K562 (cell line): ENCODE results near the gene HS2ST1.

Experiments used
- CEBPZ ChIP-seq: fragments of 150-350 bp; IDR thresholded peaks from 2 replicates; pipeline ENCODE4 v1.6.1; 2014; ENCODE audit warnings: low read depth, mild to moderate bottlenecking, low read length, borderline replicate concordance
- EGR1 ChIP-seq: fragments of 450-650 bp; conservative IDR thresholded peaks from 2 replicates; pipeline ENCODE4 v1.6.1; 2017; ENCODE audit warnings: mild to moderate bottlenecking
- EP300 ChIP-seq: IDR thresholded peaks from 2 replicates; pipeline ENCODE4 v1.6.1; 2012; ENCODE audit warnings: low read length, improper control_type of control experiment
- EZH2 ChIP-seq: IDR thresholded peaks from 2 replicates; pipeline ENCODE4 v1.6.1; 2012; ENCODE audit warnings: low read depth, mild to moderate bottlenecking, inconsistent platforms, low read length, borderline replicate concordance
- POLR2B ChIP-seq: fragments of 450-650 bp; IDR thresholded peaks from 2 replicates; pipeline ENCODE4 v1.6.1; 2018; ENCODE audit warnings: low read depth; ENCODE audit not compliant: partially characterized antibody
- ZNF121 ChIP-seq: sonication (generic); formaldehyde crosslinking; conservative IDR thresholded peaks from 2 replicates; pipeline ENCODE4 v1.8.0; 2022; ENCODE audit warnings: missing genetic modification reagents
- ZNF780A ChIP-seq: fragments of 250-450 bp; sonication (Bioruptor Pico); IDR thresholded peaks from 2 replicates; pipeline ENCODE4 v1.5.0; 2021; ENCODE audit warnings: mild to moderate bottlenecking
- TF ChIP-seq, protein P1 (sequence below): fragments of 250-450 bp; sonication (Bioruptor Pico); IDR thresholded peaks from 2 replicates; pipeline ENCODE4 v1.5.0; 2020; ENCODE audit warnings: mild to moderate bottlenecking

DNA sequence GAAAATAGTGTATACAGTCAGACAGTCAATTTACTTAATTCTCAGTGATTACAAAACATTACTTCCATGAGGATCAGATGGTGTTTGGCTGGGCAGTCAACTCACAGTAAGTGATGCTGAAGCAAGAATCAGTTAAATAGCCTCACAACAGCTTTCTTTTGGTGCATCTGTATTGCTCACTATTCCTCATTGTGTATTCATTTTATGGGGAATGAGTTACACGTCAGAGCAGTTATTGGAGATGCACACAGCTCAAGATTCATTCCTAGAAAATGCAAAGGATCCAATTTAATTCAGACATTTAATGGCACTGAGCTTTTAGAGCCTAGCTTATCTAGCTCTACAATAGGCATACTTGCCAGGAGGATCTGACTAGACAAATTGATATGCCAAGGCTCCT is 150.6 kb downstream of the HS2ST1 start:
- TF ChIP-seq ZNF780A (CRISPR knock-in tag) (no peak), EZH2 (no peak), CEBPZ (no peak), EGR1 (no peak), POLR2B (no peak), EP300 (no peak), ZNF121 (CRISPR knock-in tag) (no peak)
- TF ChIP-seq, protein P1, sequence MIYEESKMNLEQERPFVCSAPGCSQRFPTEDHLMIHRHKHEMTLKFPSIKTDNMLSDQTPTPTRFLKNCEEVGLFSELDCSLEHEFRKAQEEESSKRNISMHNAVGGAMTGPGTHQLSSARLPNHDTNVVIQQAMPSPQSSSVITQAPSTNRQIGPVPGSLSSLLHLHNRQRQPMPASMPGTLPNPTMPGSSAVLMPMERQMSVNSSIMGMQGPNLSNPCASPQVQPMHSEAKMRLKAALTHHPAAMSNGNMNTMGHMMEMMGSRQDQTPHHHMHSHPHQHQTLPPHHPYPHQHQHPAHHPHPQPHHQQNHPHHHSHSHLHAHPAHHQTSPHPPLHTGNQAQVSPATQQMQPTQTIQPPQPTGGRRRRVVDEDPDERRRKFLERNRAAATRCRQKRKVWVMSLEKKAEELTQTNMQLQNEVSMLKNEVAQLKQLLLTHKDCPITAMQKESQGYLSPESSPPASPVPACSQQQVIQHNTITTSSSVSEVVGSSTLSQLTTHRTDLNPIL (CRISPR knock-in tag) = no peak
